IMR-90 (cell line): ENCODE data around the gene IP6K3.

ENCODE experiments used
- CEBPB ChIP-seq: IDR thresholded peaks from 2 replicates; pipeline ENCODE4 v1.6.1; 2012; ENCODE audit warnings: low read depth, low read length, improper control_type of control experiment
- POLR2A ChIP-seq: IDR thresholded peaks from 2 replicates; pipeline ENCODE4 v1.6.1; 2012; ENCODE audit warnings: mild to moderate bottlenecking, low read depth, low read length
- TF ChIP-seq, protein P1 (sequence below): conservative IDR thresholded peaks from 2 replicates; pipeline ENCODE4 v1.5.1; 2012; ENCODE audit warnings: mild to moderate bottlenecking, low read depth, low read length, improper control_type of control experiment
- TF ChIP-seq, protein P2 (sequence below): fragments of 150-350 bp; IDR thresholded peaks from 2 replicates; pipeline ENCODE4 v1.6.1; 2017; ENCODE audit warnings: mild to moderate bottlenecking, antibody characterized with exemption, low read length, low read depth

DNA sequence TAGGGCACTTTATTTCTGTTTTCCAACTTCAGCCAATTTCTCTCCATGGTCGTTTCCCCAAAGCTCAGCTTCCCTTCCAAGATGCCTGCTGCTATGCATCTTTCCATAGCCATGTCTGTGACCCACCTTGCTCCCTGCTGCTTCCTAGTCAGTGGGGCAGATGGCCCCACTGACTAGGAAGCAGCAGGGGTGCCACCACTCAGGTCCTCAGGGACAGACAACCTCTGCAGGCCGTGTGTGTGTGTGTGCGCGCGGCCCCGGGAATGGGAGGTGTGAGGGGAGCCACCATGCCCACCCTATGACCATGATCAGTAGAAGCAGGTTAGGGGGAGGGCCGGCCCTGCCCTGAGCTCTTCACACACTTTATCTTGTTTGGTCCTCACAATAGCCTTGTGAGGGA is 2.7 kb upstream of the IP6K3 start:
- TF ChIP-seq, protein P1, sequence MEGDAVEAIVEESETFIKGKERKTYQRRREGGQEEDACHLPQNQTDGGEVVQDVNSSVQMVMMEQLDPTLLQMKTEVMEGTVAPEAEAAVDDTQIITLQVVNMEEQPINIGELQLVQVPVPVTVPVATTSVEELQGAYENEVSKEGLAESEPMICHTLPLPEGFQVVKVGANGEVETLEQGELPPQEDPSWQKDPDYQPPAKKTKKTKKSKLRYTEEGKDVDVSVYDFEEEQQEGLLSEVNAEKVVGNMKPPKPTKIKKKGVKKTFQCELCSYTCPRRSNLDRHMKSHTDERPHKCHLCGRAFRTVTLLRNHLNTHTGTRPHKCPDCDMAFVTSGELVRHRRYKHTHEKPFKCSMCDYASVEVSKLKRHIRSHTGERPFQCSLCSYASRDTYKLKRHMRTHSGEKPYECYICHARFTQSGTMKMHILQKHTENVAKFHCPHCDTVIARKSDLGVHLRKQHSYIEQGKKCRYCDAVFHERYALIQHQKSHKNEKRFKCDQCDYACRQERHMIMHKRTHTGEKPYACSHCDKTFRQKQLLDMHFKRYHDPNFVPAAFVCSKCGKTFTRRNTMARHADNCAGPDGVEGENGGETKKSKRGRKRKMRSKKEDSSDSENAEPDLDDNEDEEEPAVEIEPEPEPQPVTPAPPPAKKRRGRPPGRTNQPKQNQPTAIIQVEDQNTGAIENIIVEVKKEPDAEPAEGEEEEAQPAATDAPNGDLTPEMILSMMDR, result no peak
- no peak for TF ChIP-seq POLR2A
- TF ChIP-seq, protein P2, sequence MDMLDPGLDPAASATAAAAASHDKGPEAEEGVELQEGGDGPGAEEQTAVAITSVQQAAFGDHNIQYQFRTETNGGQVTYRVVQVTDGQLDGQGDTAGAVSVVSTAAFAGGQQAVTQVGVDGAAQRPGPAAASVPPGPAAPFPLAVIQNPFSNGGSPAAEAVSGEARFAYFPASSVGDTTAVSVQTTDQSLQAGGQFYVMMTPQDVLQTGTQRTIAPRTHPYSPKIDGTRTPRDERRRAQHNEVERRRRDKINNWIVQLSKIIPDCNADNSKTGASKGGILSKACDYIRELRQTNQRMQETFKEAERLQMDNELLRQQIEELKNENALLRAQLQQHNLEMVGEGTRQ, result no peak
- TF ChIP-seq CEBPB, result no peak
